Measurements from ENCODE around the gene TRIM17.

DNA sequence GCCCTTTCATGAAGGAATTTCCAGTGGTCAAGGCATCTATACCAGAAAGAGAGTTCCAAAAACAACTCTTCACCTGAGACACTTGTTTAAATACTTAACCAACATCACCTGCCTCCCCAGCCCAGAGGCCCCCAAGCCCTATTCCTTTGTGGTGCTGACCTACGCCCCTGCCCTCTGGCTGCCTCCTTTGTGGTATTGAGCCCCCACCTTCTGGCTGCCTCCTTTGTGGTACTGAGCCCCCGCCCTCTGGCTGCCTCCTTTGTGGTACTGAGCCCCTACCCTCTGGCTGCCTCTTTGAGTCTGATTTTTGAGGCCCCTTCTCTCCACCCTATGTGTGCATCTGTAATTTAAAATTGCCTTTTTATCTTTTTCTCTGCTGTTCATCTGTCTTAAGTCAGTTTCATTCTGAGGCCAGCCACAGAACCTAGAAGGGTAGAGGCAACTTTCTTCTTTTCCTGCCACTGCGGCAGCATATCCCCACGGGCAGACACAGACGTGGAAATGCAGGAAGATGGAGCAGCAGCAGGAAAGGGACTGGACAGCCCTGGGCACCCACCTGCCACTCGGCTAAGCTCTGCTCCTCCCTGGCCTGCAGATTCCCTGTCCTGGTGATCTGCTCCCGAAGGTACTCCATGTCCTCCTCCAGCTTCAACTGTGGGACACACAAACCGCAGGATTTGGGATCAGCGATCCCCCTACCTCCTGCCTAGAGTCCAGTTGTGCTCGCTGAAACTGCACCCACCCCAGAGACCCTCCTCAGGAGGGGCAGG lies 3.2 kb downstream of the TRIM17 start:
- TF ChIP-seq, protein P1, sequence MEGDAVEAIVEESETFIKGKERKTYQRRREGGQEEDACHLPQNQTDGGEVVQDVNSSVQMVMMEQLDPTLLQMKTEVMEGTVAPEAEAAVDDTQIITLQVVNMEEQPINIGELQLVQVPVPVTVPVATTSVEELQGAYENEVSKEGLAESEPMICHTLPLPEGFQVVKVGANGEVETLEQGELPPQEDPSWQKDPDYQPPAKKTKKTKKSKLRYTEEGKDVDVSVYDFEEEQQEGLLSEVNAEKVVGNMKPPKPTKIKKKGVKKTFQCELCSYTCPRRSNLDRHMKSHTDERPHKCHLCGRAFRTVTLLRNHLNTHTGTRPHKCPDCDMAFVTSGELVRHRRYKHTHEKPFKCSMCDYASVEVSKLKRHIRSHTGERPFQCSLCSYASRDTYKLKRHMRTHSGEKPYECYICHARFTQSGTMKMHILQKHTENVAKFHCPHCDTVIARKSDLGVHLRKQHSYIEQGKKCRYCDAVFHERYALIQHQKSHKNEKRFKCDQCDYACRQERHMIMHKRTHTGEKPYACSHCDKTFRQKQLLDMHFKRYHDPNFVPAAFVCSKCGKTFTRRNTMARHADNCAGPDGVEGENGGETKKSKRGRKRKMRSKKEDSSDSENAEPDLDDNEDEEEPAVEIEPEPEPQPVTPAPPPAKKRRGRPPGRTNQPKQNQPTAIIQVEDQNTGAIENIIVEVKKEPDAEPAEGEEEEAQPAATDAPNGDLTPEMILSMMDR (IDR thresholded peaks at IDR 0.05), result no peak
- TF ChIP-seq EZH2 (IDR thresholded peaks at IDR 0.05), result no peak
- TF ChIP-seq EZH2phosphoT487 (IDR thresholded peaks at IDR 0.05), result no peak
